DOHH2 (cell line): ENCODE measurements around the gene SOX8.

ENCODE experiments used
- H3F3A ChIP-seq: fragments of 200-600 bp; sonication (generic), shearing (Covaris generic); 2 replicates; pipeline ENCODE4 v1.6.0; 2016; ENCODE audit warnings: antibody characterized with exemption, mild to moderate bottlenecking; ENCODE audit not compliant: control insufficient read depth, insufficient read depth
- H3K27ac ChIP-seq: fragments of 200-600 bp; sonication (generic); 2 replicates; pipeline ENCODE4 v1.5.1; 2014; ENCODE audit warnings: low read depth, mild to moderate bottlenecking, low read length, moderate library complexity
- H3K27me3 ChIP-seq: fragments of 200-600 bp; sonication (generic); 2 replicates; pipeline ENCODE4 v1.6.1; 2014; ENCODE audit warnings: mild to moderate bottlenecking, low read length, mixed read lengths; ENCODE audit not compliant: control insufficient read depth
- H3K36me3 ChIP-seq: fragments of 200-600 bp; sonication (generic); 2 replicates; pipeline ENCODE4 v1.6.1; 2014; ENCODE audit warnings: mild to moderate bottlenecking, low read length, moderate library complexity, mixed read lengths; ENCODE audit not compliant: control insufficient read depth
- H3K4me1 ChIP-seq: fragments of 200-600 bp; sonication (generic); 2 replicates; pipeline ENCODE4 v1.6.1; 2014; ENCODE audit warnings: mild to moderate bottlenecking, low read length, mixed read lengths; ENCODE audit not compliant: control insufficient read depth
- H3K4me2 ChIP-seq: fragments of 200-600 bp; sonication (generic); 2 replicates; pipeline ENCODE4 v1.6.0; 2014; ENCODE audit warnings: mild to moderate bottlenecking, low read length, moderate library complexity
- H3K4me3 ChIP-seq: fragments of 200-600 bp; sonication (generic); 2 replicates; pipeline ENCODE4 v1.5.1; 2014; ENCODE audit warnings: mild to moderate bottlenecking, low read length, mixed read lengths
- H3K79me2 ChIP-seq: fragments of 200-600 bp; sonication (generic); 2 replicates; pipeline ENCODE4 v1.6.1; 2014; ENCODE audit warnings: mild to moderate bottlenecking, low read length, mixed read lengths; ENCODE audit not compliant: control insufficient read depth
- H3K9me2 ChIP-seq: fragments of 200-600 bp; sonication (generic); replicated peaks from 2 replicates; pipeline ENCODE4 v1.6.1; 2014; ENCODE audit warnings: mild to moderate bottlenecking, low read length, mixed read lengths; ENCODE audit not compliant: control insufficient read depth
- H3K9me3 ChIP-seq: fragments of 200-600 bp; sonication (generic); 2 replicates; pipeline ENCODE4 v1.6.1; 2014; ENCODE audit warnings: antibody characterized with exemption, low read length, mixed read lengths; ENCODE audit not compliant: control insufficient read depth, insufficient read depth
- H4K20me1 ChIP-seq: fragments of 200-600 bp; sonication (generic); 2 replicates; pipeline ENCODE4 v1.6.0; 2014; ENCODE audit warnings: low read depth, mild to moderate bottlenecking, antibody characterized with exemption, low read length, moderate library complexity; ENCODE audit not compliant: control insufficient read depth, insufficient read depth
- CTCF ChIP-seq: fragments of 200-600 bp; sonication (generic); IDR thresholded peaks from one replicate; pipeline ENCODE4 v1.5.1; 2014; ENCODE audit warnings: antibody characterized with exemption, mild to moderate bottlenecking, low read depth, low read length; ENCODE audit not compliant: poor library complexity, severe bottlenecking
- EZH2phosphoT487 ChIP-seq: fragments of 200-600 bp; sonication (generic); IDR thresholded peaks from 2 replicates; pipeline ENCODE4 v1.6.1; 2017; ENCODE audit warnings: borderline replicate concordance, mild to moderate bottlenecking, antibody characterized with exemption, low read length, moderate library complexity, mixed read lengths

Gene SOX8

GRCh38 chr16:1005286-1005685, 23.7 kb downstream of the SOX8 start:
- Histone ChIP-seq H3K4me3 (no peak overlapping the region), H3K4me1 (no peaks in the 10 kb centered on the region), H3K9me2 (no peaks in the 10 kb centered on the region), H3F3A (no peaks in the 10 kb centered on the region), H3K9me3 (no peaks in the 10 kb centered on the region), H4K20me1 (no peaks in the 10 kb centered on the region), H3K4me2 (no peak overlapping the region), H3K36me3 (no peaks in the 10 kb centered on the region), H3K79me2 (no peaks in the 10 kb centered on the region), H3K27ac (no peak overlapping the region), H3K27me3 (no peaks in the 10 kb centered on the region)
- TF ChIP-seq EZH2phosphoT487 (no peak), CTCF (no peak)

GRCh38 chr16:1006781-1007180, 25.2 kb downstream of the SOX8 start:
- Histone ChIP-seq H3K36me3 (no peaks in the 10 kb centered on the region), H3K79me2 (no peaks in the 10 kb centered on the region), H3K27me3 (no peaks in the 10 kb centered on the region), H3K9me3 (no peaks in the 10 kb centered on the region), H3K4me2 (no peak overlapping the region), H3K4me1 (no peaks in the 10 kb centered on the region), H4K20me1 (no peaks in the 10 kb centered on the region), H3K27ac (no peak overlapping the region), H3K4me3 (no peak overlapping the region), H3F3A (no peaks in the 10 kb centered on the region), H3K9me2 (no peaks in the 10 kb centered on the region)
- TF ChIP-seq CTCF (no peak), EZH2phosphoT487 (no peak)

DNA sequence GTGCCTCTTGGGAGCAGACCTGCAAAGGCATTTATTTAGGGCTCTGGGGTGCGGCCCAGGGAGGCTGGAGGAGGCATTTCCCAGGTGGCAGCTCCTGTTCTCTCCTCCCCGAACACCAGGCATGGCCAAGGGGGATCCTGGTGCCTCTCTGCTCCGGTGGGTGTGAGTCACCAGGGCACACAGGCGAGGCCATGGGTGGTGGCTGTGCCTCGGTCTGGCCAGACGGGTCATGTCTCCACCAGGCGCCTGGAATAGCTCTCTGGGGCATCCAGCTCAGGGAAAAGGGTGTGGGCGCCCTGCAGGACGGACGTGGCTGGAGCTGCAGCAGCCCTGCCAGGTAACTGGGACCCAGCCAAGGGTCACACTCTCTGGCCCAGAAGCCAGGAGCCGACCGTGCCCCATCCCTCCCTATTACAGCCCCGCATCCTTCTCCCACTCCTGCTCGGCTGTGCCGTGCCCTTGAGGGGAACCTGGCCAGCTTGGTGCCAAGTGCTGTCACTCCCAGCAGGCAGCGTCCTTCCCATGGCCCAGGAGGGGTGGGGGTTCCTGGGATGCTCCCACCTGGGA, 25.8 kb downstream of the SOX8 start:
- Histone ChIP-seq H3K27ac (no peak overlapping the region), H3K4me1 (no peaks in the 10 kb centered on the region), H3K4me3 (no peak overlapping the region), H3F3A (no peaks in the 10 kb centered on the region), H3K4me2 (no peak overlapping the region), H3K36me3 (no peaks in the 10 kb centered on the region), H3K9me2 (no peaks in the 10 kb centered on the region), H3K79me2 (no peaks in the 10 kb centered on the region), H4K20me1 (no peaks in the 10 kb centered on the region), H3K27me3 (no peaks in the 10 kb centered on the region), H3K9me3 (no peaks in the 10 kb centered on the region)
- TF ChIP-seq CTCF, result no peak
- no peak for TF ChIP-seq EZH2phosphoT487

DNA sequence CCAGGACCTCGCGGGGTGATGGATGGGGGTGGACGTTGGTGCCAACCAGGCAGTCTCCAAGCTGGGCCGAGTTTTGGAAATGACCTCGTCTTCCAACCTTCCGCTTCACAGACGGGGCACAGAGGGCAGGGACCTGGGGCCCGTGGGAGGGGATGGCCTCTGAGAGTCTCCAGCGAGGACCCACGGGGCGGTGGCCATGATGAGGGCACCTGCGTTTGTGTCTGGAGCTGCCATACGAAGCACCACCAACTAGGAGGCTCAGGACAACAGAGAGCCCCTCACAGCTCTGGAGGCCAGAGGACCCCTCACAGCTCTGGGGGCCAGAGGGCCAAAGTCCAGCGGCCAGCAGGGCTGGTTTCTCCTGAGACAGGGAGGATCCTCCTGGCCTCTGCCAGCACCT, 26.5 kb downstream of the SOX8 start:
- H3K4me2 ChIP-seq, result no peak overlapping the region
- H3K79me2 ChIP-seq, result no peaks in the 10 kb centered on the region
- TF ChIP-seq EZH2phosphoT487 (no peak), CTCF (no peak)
- no peak overlapping the region for H3K4me3 ChIP-seq
- no peaks in the 10 kb centered on the region for H3F3A ChIP-seq
- no peaks in the 10 kb centered on the region for H3K9me2 ChIP-seq
- no peaks in the 10 kb centered on the region for H4K20me1 ChIP-seq
- no peaks in the 10 kb centered on the region for H3K27me3 ChIP-seq
- H3K36me3 ChIP-seq, result no peaks in the 10 kb centered on the region
- no peaks in the 10 kb centered on the region for H3K4me1 ChIP-seq
- H3K9me3 ChIP-seq, result no peaks in the 10 kb centered on the region
- no peak overlapping the region for H3K27ac ChIP-seq
